Lung (tissue), 12 donors: ENCODE results near the gene EEIG1. TPM values are rescaled to one million over a fixed set of nuclear protein-coding genes. Genes with fewer than 3 reads are reported as not detected.
A peak's percentile ranks its signal among the peaks of the same experiment; 100 is the strongest.

Source experiments
- ATAC-seq: fragments of 200-7000 bp; cut with Tn5 transposase; one replicate; pipeline ENCODE4 v1.9.1; 2020; ENCODE audit warnings: moderate number of reproducible peaks; ENCODE audit not compliant: insufficient read depth, low FRiP score
- DNase-seq, 3 donors: peaks; one replicate each; pipeline ENCODE4 v3.0.0-alpha.2; 2013 to 2017
- H3K27ac ChIP-seq, 2 donors: one replicate each; pipeline ENCODE4 v1.5.1; 2013; ENCODE audit warnings: mild to moderate bottlenecking in 2 of 2, moderate library complexity in 2 of 2, control low read depth in 1 of 2, inconsistent platforms in 1 of 2, low read depth in 1 of 2, low read length in 1 of 2
- H3K27me3 ChIP-seq, 3 donors: one replicate each; pipeline ENCODE4 v1.5.1; 2013; ENCODE audit warnings: low read length in 2 of 3; ENCODE audit not compliant: control insufficient read depth in 3 of 3, insufficient read depth in 3 of 3
- H3K36me3 ChIP-seq, 4 donors: one replicate each; pipeline ENCODE4 v1.5.1; 2013; ENCODE audit warnings: low read length in 4 of 4, mild to moderate bottlenecking in 1 of 4, moderate library complexity in 1 of 4; ENCODE audit not compliant: control insufficient read depth in 4 of 4, insufficient read depth in 4 of 4
- H3K4me1 ChIP-seq, 5 donors: one replicate each; pipeline ENCODE4 v1.5.1; 2013; ENCODE audit warnings: low read length in 5 of 5, mild to moderate bottlenecking in 2 of 5, moderate library complexity in 1 of 5; ENCODE audit not compliant: control insufficient read depth in 5 of 5, insufficient read depth in 5 of 5
- H3K4me3 ChIP-seq: one replicate; pipeline ENCODE4 v1.5.1; 2013; ENCODE audit warnings: mild to moderate bottlenecking, control low read depth, moderate library complexity
- H3K9ac ChIP-seq, 2 donors: one replicate each; pipeline ENCODE4 v1.5.1; 2013; ENCODE audit warnings: low read length in 2 of 2, control low read depth in 1 of 2; ENCODE audit not compliant: insufficient read depth in 1 of 2
- H3K9me3 ChIP-seq, 4 donors: one replicate each; pipeline ENCODE4 v1.5.1; 2013; ENCODE audit warnings: low read length in 3 of 4, mild to moderate bottlenecking in 1 of 4, moderate library complexity in 1 of 4; ENCODE audit not compliant: control insufficient read depth in 4 of 4, insufficient read depth in 3 of 4
- WGBS, 2 donors: extraction: QIAGEN DNeasy Blood & Tissue Kit; methylation state at CpG; one replicate each; pipeline ENCODE4 v1.1.7; 2013; 5-methylcytosine and 5-hydroxymethylcytosine counted together
- polyA plus RNA-seq, 2 donors: library from polyadenylated mRNA; stranded (reverse); fragments of 200-250 nt; gene quantifications; one replicate each; pipeline ENCODE4 v1.2.1, GENCODE V29; 2013
- total RNA-seq, 2 donors: library from RNA; depleted of rRNA in 1 of 2; stranded (reverse); fragments of >200 nt in 1 of 2; gene quantifications; one replicate each; pipeline ENCODE4 v1.2.1, GENCODE V29; 2014 to 2021
- TF ChIP-seq, protein P1 (sequence below): IDR thresholded peaks from 2 replicates; pipeline ENCODE4 v1.5.1; 2012; ENCODE audit warnings: mild to moderate bottlenecking; ENCODE audit errors: control extremely low read depth, extremely low read depth
- donor health status: control.
- donor health status: control.
- donor health status: Bipolar disorder and iron deficiency.
- donor health status: healthy.
- donor health status: DM: yes; HTN: yes; CAD: no.

The EEIG1 gene
- total and polyA plus RNA-seq, 4 donors: 13.4 to 66.5 (median 32.7) TPM

- H3K36me3 ChIP-seq: no peaks in the 10 kb centered on the region
- no peaks in the 10 kb centered on the region for H3K9me3 ChIP-seq
- H3K27me3 ChIP-seq: no peaks in the 10 kb centered on the region
- WGBS, 2 donors: 74 to 82% methylated on average over 10 of the region's 10 CpGs
- H3K27ac ChIP-seq: no peak overlapping the region
- no peak overlapping the region for H3K9ac ChIP-seq
- no peak overlapping the region for H3K4me3 ChIP-seq
- TF ChIP-seq, protein P1, sequence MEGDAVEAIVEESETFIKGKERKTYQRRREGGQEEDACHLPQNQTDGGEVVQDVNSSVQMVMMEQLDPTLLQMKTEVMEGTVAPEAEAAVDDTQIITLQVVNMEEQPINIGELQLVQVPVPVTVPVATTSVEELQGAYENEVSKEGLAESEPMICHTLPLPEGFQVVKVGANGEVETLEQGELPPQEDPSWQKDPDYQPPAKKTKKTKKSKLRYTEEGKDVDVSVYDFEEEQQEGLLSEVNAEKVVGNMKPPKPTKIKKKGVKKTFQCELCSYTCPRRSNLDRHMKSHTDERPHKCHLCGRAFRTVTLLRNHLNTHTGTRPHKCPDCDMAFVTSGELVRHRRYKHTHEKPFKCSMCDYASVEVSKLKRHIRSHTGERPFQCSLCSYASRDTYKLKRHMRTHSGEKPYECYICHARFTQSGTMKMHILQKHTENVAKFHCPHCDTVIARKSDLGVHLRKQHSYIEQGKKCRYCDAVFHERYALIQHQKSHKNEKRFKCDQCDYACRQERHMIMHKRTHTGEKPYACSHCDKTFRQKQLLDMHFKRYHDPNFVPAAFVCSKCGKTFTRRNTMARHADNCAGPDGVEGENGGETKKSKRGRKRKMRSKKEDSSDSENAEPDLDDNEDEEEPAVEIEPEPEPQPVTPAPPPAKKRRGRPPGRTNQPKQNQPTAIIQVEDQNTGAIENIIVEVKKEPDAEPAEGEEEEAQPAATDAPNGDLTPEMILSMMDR: no peak
- H3K4me1 ChIP-seq: peaks cover 0 to 9% (median 0%) of the 10 kb centered on the region in 5 donors
- ATAC-seq (no peak), DNase-seq (peak in 1 of 3 donors; percentile 34)
These were observed 20.5 kb upstream of the EEIG1 start for GRCh38 chr9:128001151-128001778.

- TF ChIP-seq, protein P1: no peak
- WGBS, 2 donors: 92 to 98% methylated on average over 2 of the region's 2 CpGs
- no peak overlapping the region for H3K27ac ChIP-seq
- H3K9ac ChIP-seq: no peak overlapping the region
- H3K4me1 ChIP-seq: peaks cover 0 to 9% (median 0%) of the 10 kb centered on the region in 5 donors
- H3K36me3 ChIP-seq: no peaks in the 10 kb centered on the region
- no peak for ATAC-seq
- no peak overlapping the region for H3K4me3 ChIP-seq
- H3K9me3 ChIP-seq: no peaks in the 10 kb centered on the region
- H3K27me3 ChIP-seq: no peaks in the 10 kb centered on the region
- DNase-seq: no peak
These were observed 18.7 kb upstream of the EEIG1 start for GRCh38 chr9:127999461-127999860.

DNA sequence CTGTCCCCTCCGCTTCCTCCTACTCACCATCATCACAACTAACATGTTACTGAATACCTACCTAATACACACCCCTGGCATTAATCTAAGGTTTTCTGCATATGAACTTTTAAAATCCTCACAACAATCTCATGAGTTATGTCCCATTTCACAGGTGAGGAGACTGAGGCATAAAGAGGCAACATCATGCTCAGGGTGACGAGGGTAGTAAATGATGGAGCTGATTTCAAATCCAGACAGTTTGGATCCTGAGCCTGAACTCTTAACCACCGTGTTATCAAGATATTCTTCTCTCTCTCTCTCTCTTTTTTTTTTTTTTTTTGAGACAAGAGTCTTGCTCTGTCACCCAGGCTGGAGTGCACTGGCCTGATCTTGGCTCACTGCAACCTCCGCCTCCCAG, 12.9 kb upstream of the EEIG1 start:
- DNase-seq (no peak), ATAC-seq (no peak)
- Histone ChIP-seq H3K27ac (no peak overlapping the region), H3K4me3 (no peak overlapping the region), H3K27me3 (no peaks in the 10 kb centered on the region), H3K9ac (no peak overlapping the region), H3K4me1 (no peaks in the 10 kb centered on the region), H3K9me3 (no peaks in the 10 kb centered on the region), H3K36me3 (no peaks in the 10 kb centered on the region)
- WGBS, 2 donors: 86 to 97% methylated on average over 4 of the region's 4 CpGs
- TF ChIP-seq, protein P1: no peak

GRCh38 chr9:127991757-127992274, 11.0 kb upstream of the EEIG1 start:
- Histone ChIP-seq H3K4me1 (no peaks in the 10 kb centered on the region), H3K27me3 (no peaks in the 10 kb centered on the region), H3K4me3 (no peak overlapping the region), H3K27ac (no peak overlapping the region), H3K36me3 (no peaks in the 10 kb centered on the region), H3K9ac (no peak overlapping the region), H3K9me3 (no peaks in the 10 kb centered on the region)
- DNase-seq (no peak), ATAC-seq (no peak)
- 88 to 89% methylated on average over 3 of the region's 3 CpGs for WGBS, 2 donors
- TF ChIP-seq, protein P1: no peak
